ENCODE measurements around the gene ABCA4.

DNA sequence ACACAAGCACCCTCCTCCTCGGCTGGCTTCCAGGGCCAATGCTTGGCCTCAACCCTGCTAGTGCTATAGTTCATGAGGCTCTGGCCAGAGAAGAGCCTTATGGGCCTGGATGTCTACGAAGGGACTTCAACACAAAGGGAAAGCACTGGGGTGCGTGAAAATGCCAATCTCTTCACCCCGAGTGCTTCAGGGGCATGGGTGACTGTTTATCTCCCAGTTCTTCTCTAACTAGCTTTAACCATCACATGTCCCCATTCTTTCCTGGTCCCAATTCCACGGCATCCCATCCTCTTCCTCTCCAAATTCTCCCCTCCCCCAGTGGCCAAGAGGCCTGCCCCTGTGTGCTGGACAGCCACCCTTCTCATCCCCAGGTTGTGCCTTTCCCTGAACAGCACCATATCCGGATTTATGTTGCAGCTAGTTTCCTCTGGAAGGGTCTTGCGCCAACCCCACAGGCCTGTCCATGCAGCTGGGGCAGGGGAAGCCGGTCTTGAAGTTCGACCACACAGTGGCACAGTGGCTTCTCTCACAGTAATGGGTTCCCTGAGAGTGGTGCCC lies 16.7 kb downstream of the ABCA4 start:
- no peak for TF ChIP-seq POLR2AphosphoS5 (IDR thresholded peaks at IDR 0.05)
- TF ChIP-seq, protein P1, sequence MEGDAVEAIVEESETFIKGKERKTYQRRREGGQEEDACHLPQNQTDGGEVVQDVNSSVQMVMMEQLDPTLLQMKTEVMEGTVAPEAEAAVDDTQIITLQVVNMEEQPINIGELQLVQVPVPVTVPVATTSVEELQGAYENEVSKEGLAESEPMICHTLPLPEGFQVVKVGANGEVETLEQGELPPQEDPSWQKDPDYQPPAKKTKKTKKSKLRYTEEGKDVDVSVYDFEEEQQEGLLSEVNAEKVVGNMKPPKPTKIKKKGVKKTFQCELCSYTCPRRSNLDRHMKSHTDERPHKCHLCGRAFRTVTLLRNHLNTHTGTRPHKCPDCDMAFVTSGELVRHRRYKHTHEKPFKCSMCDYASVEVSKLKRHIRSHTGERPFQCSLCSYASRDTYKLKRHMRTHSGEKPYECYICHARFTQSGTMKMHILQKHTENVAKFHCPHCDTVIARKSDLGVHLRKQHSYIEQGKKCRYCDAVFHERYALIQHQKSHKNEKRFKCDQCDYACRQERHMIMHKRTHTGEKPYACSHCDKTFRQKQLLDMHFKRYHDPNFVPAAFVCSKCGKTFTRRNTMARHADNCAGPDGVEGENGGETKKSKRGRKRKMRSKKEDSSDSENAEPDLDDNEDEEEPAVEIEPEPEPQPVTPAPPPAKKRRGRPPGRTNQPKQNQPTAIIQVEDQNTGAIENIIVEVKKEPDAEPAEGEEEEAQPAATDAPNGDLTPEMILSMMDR (IDR thresholded peaks at IDR 0.05) = no peak
